Measurements from ENCODE around the gene KCNK7.
"Not testable (repeated sequence)": the region's sequence is repeated elsewhere in the genome, so short reads cannot be mapped to it uniquely, and the experiment has no call there.

KCNK7 gene

GRCh38 chr11:65565624-65566453 lies 29.8 kb downstream of the KCNK7 start:
- Mint-ChIP-seq H3K4me3 (no peak overlapping the region), H3K36me3 (peaks cover 5% of the 10 kb centered on the region), H3K27ac (peak overlapping the region; percentile 77), H3K9me3 (no peaks in the 10 kb centered on the region), H3K4me1 (peaks cover 54% of the 10 kb centered on the region), H3K27me3 (no peaks in the 10 kb centered on the region)
- no peak for ATAC-seq

- not testable (repeated sequence) for H3K4me3 Mint-ChIP-seq, H3K36me3 Mint-ChIP-seq, H3K9me3 Mint-ChIP-seq, H3K27me3 Mint-ChIP-seq, ATAC-seq
- peak overlapping the region; percentile 77 for H3K27ac Mint-ChIP-seq
- peaks cover 55% of the 10 kb centered on the region for H3K4me1 Mint-ChIP-seq
These were observed 30.6 kb downstream of the KCNK7 start for GRCh38 chr11:65564879-65565559.

- no peaks in the 10 kb centered on the region for H3K9me3 Mint-ChIP-seq
- no peak for ATAC-seq
- peaks cover 5% of the 10 kb centered on the region for H3K36me3 Mint-ChIP-seq
- H3K4me1 Mint-ChIP-seq: peaks cover 60% of the 10 kb centered on the region
- H3K4me3 Mint-ChIP-seq: no peak overlapping the region
- no peaks in the 10 kb centered on the region for H3K27me3 Mint-ChIP-seq
- peak overlapping the region; percentile 82 for H3K27ac Mint-ChIP-seq
These were observed 32.0 kb downstream of the KCNK7 start for GRCh38 chr11:65563601-65564000.

GRCh38 chr11:65562788-65563187 lies 32.8 kb downstream of the KCNK7 start:
- H3K9me3 Mint-ChIP-seq: no peaks in the 10 kb centered on the region
- no peaks in the 10 kb centered on the region for H3K27me3 Mint-ChIP-seq
- H3K4me1 Mint-ChIP-seq: peaks cover 52% of the 10 kb centered on the region
- no peak for ATAC-seq
- H3K36me3 Mint-ChIP-seq: no peaks in the 10 kb centered on the region
- H3K4me3 Mint-ChIP-seq: no peak overlapping the region
- H3K27ac Mint-ChIP-seq: peak overlapping the region; percentile 82

- Mint-ChIP-seq H3K4me1 (peaks cover 55% of the 10 kb centered on the region), H3K4me3 (no peak overlapping the region), H3K36me3 (no peaks in the 10 kb centered on the region), H3K9me3 (no peaks in the 10 kb centered on the region), H3K27me3 (no peaks in the 10 kb centered on the region), H3K27ac (no peak overlapping the region)
- ATAC-seq: no peak
These were observed 33.6 kb downstream of the KCNK7 start for GRCh38 chr11:65562020-65562419.

- ATAC-seq: no peak
- Mint-ChIP-seq H3K9me3 (no peaks in the 10 kb centered on the region), H3K4me1 (peaks cover 54% of the 10 kb centered on the region), H3K36me3 (no peaks in the 10 kb centered on the region), H3K4me3 (no peak overlapping the region), H3K27ac (peak overlapping the region; percentile 33), H3K27me3 (no peaks in the 10 kb centered on the region)
These were observed 34.8 kb downstream of the KCNK7 start for GRCh38 chr11:65560555-65561418.

GRCh38 chr11:65559951-65560537 lies 35.6 kb downstream of the KCNK7 start:
- Mint-ChIP-seq H3K9me3 (no peaks in the 10 kb centered on the region), H3K36me3 (no peaks in the 10 kb centered on the region), H3K27ac (peak overlapping the region; percentile 33), H3K4me3 (no peak overlapping the region), H3K4me1 (peaks cover 54% of the 10 kb centered on the region), H3K27me3 (no peaks in the 10 kb centered on the region)
- no peak for ATAC-seq

- Mint-ChIP-seq H3K9me3 (no peaks in the 10 kb centered on the region), H3K4me3 (no peak overlapping the region), H3K27ac (peak overlapping the region; percentile 71), H3K4me1 (peaks cover 59% of the 10 kb centered on the region), H3K27me3 (no peaks in the 10 kb centered on the region), H3K36me3 (no peaks in the 10 kb centered on the region)
- no peak for ATAC-seq
These were observed 36.1 kb downstream of the KCNK7 start for GRCh38 chr11:65559535-65559934.

GRCh38 chr11:65558930-65559509 lies 36.6 kb downstream of the KCNK7 start:
- peak overlapping the region; percentile 71 for H3K27ac Mint-ChIP-seq
- ATAC-seq: no peak
- H3K9me3 Mint-ChIP-seq: no peaks in the 10 kb centered on the region
- peaks cover 61% of the 10 kb centered on the region for H3K4me1 Mint-ChIP-seq
- H3K36me3 Mint-ChIP-seq: no peaks in the 10 kb centered on the region
- no peaks in the 10 kb centered on the region for H3K27me3 Mint-ChIP-seq
- peak overlapping the region; percentile 79 for H3K4me3 Mint-ChIP-seq

GRCh38 chr11:65558002-65558929 lies 37.3 kb downstream of the KCNK7 start, which contains the start of gene LTBP3:
LTBP3 (minus strand) TSS chr11:65558359; CDS start chr11:65557959, 400 bp downstream.
- H3K4me1 Mint-ChIP-seq: peaks cover 61% of the 10 kb centered on the region
- peak; percentile 64 for ATAC-seq
- peak within 1 kb of the TSS; percentile 71 for H3K27ac Mint-ChIP-seq

GRCh38 chr11:65557280-65558001 lies 38.2 kb downstream of the KCNK7 start:
- peak; percentile 6 for ATAC-seq
- Mint-ChIP-seq H3K4me3 (peak overlapping the region; percentile 56), H3K36me3 (no peaks in the 10 kb centered on the region), H3K27me3 (no peaks in the 10 kb centered on the region), H3K4me1 (peaks cover 66% of the 10 kb centered on the region), H3K9me3 (no peaks in the 10 kb centered on the region), H3K27ac (peak overlapping the region; percentile 71)

More at GRCh38 chr11:65558002-65558929, 37.3 kb downstream of the KCNK7 start, which contains the start of gene LTBP3:
- H3K27me3 Mint-ChIP-seq: no peaks in the 10 kb centered on the region
- no peaks in the 10 kb centered on the region for H3K9me3 Mint-ChIP-seq
- H3K36me3 Mint-ChIP-seq: no peaks in the 10 kb centered on the region
- H3K4me3 Mint-ChIP-seq: peak within 1 kb of the TSS; percentile 79

- Mint-ChIP-seq H3K4me3 (peak overlapping the region; percentile 56), H3K9me3 (no peaks in the 10 kb centered on the region), H3K4me1 (peaks cover 68% of the 10 kb centered on the region), H3K36me3 (no peaks in the 10 kb centered on the region), H3K27ac (peak overlapping the region; percentile 71), H3K27me3 (no peaks in the 10 kb centered on the region)
- no peak for ATAC-seq
These were observed 38.9 kb downstream of the KCNK7 start for GRCh38 chr11:65556470-65557279.
